HL-60 (cell line): ENCODE data around the gene CCNY.

Source experiments
- DNase-seq, 2 experiments: peaks; one replicate each; pipeline ENCODE4 v3.0.0-alpha.2; 2010 to 2020; ENCODE audit warnings: low read depth in 1 of 2, low spot score in 1 of 2
- H3K27ac ChIP-seq: fragments of 250-450 bp; sonication (Bioruptor Pico); replicated peaks from 2 replicates; pipeline ENCODE4 v1.5.1; 2020; ENCODE audit warnings: mild to moderate bottlenecking, moderate library complexity
- H3K27me3 ChIP-seq: fragments of 250-450 bp; sonication (Bioruptor Pico); 2 replicates; pipeline ENCODE4 v1.5.1; 2021; ENCODE audit warnings: mild to moderate bottlenecking, moderate library complexity; ENCODE audit not compliant: insufficient read depth, poor library complexity, severe bottlenecking
- H3K4me3 ChIP-seq: replicated peaks from 2 replicates; pipeline ENCODE4 v1.5.1; 2011; ENCODE audit warnings: mild to moderate bottlenecking, control low read depth, low read length; ENCODE audit not compliant: insufficient read depth
- GABPA ChIP-seq: IDR thresholded peaks from 2 replicates; pipeline ENCODE4 v1.6.1; 2012; ENCODE audit warnings: low read depth
- POLR2AphosphoS5 ChIP-seq: IDR thresholded peaks from 2 replicates; pipeline ENCODE4 v1.6.1; 2012; ENCODE audit warnings: low read depth
- SPI1 ChIP-seq: IDR thresholded peaks from 2 replicates; pipeline ENCODE4 v1.6.1; 2012; ENCODE audit warnings: low read depth, mild to moderate bottlenecking, borderline replicate concordance
- TF ChIP-seq, protein P1 (sequence below): IDR thresholded peaks from 2 replicates; pipeline ENCODE4 v1.6.1; 2012; ENCODE audit warnings: low read depth; ENCODE audit not compliant: insufficient replicate concordance
- TF ChIP-seq, protein P2 (sequence below): IDR thresholded peaks from one replicate; pipeline ENCODE4 v1.5.1; 2011; ENCODE audit warnings: low read length, control low read depth, inconsistent platforms; ENCODE audit not compliant: insufficient read depth

The CCNY gene

DNA sequence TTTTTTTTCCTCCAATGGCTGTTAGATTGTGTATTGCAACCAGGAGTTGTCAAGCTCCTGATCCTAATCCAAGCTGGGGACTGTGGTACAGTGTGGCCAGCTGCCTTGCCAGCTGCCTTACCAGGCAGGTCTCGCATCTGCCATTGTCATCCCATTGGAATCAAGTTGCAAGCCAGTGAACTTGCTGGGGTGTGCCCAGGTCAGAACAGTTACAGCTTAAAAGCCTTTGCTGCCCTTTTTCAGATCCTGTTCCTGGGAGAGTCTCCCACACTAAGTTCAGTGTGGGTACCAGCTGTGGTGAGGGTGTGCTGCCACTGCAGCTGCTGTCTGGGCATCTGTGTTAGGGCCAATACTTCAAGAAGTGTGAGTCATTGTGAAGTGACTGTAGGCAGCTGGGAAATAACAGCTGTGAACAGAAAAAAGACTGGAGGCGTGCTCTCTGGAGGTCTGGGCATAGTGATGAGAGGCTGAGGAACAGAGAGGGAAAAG, 72.8 kb downstream of the CCNY start:
- Histone ChIP-seq H3K27ac (no peak overlapping the region), H3K4me3 (no peak overlapping the region), H3K27me3 (no peaks in the 10 kb centered on the region)
- DNase-seq = no peak
- TF ChIP-seq, protein P1, sequence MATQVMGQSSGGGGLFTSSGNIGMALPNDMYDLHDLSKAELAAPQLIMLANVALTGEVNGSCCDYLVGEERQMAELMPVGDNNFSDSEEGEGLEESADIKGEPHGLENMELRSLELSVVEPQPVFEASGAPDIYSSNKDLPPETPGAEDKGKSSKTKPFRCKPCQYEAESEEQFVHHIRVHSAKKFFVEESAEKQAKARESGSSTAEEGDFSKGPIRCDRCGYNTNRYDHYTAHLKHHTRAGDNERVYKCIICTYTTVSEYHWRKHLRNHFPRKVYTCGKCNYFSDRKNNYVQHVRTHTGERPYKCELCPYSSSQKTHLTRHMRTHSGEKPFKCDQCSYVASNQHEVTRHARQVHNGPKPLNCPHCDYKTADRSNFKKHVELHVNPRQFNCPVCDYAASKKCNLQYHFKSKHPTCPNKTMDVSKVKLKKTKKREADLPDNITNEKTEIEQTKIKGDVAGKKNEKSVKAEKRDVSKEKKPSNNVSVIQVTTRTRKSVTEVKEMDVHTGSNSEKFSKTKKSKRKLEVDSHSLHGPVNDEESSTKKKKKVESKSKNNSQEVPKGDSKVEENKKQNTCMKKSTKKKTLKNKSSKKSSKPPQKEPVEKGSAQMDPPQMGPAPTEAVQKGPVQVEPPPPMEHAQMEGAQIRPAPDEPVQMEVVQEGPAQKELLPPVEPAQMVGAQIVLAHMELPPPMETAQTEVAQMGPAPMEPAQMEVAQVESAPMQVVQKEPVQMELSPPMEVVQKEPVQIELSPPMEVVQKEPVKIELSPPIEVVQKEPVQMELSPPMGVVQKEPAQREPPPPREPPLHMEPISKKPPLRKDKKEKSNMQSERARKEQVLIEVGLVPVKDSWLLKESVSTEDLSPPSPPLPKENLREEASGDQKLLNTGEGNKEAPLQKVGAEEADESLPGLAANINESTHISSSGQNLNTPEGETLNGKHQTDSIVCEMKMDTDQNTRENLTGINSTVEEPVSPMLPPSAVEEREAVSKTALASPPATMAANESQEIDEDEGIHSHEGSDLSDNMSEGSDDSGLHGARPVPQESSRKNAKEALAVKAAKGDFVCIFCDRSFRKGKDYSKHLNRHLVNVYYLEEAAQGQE = no peak
- TF ChIP-seq GABPA (no peak), POLR2AphosphoS5 (no peak), SPI1 (no peak)
- TF ChIP-seq, protein P2, sequence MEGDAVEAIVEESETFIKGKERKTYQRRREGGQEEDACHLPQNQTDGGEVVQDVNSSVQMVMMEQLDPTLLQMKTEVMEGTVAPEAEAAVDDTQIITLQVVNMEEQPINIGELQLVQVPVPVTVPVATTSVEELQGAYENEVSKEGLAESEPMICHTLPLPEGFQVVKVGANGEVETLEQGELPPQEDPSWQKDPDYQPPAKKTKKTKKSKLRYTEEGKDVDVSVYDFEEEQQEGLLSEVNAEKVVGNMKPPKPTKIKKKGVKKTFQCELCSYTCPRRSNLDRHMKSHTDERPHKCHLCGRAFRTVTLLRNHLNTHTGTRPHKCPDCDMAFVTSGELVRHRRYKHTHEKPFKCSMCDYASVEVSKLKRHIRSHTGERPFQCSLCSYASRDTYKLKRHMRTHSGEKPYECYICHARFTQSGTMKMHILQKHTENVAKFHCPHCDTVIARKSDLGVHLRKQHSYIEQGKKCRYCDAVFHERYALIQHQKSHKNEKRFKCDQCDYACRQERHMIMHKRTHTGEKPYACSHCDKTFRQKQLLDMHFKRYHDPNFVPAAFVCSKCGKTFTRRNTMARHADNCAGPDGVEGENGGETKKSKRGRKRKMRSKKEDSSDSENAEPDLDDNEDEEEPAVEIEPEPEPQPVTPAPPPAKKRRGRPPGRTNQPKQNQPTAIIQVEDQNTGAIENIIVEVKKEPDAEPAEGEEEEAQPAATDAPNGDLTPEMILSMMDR = no peak

DNA sequence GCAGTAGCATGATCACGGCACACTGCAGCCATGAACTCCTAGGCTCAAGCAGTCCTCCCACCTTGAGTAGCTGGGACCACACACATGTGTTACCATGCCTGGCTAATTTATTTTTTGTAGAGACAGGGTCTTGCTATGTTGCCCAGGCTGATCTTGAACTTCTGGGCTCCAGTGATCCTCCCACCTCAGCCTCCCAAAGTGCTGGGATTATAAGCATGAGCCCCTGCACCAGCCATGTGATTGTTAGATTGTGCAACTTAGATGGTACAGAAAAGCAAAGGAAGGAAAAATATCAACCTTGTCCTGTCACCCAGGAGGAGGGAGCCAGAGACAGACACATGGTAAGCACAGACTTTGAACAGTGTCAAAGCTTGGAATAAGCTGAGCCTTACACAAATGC, 73.5 kb downstream of the CCNY start:
- no peak overlapping the region for H3K27ac ChIP-seq
- H3K4me3 ChIP-seq = no peak overlapping the region
- TF ChIP-seq, protein P2 = no peak
- TF ChIP-seq POLR2AphosphoS5 (no peak), SPI1 (no peak), GABPA (no peak)
- TF ChIP-seq, protein P1 = no peak
- H3K27me3 ChIP-seq = no peaks in the 10 kb centered on the region
- DNase-seq = no peak

DNA sequence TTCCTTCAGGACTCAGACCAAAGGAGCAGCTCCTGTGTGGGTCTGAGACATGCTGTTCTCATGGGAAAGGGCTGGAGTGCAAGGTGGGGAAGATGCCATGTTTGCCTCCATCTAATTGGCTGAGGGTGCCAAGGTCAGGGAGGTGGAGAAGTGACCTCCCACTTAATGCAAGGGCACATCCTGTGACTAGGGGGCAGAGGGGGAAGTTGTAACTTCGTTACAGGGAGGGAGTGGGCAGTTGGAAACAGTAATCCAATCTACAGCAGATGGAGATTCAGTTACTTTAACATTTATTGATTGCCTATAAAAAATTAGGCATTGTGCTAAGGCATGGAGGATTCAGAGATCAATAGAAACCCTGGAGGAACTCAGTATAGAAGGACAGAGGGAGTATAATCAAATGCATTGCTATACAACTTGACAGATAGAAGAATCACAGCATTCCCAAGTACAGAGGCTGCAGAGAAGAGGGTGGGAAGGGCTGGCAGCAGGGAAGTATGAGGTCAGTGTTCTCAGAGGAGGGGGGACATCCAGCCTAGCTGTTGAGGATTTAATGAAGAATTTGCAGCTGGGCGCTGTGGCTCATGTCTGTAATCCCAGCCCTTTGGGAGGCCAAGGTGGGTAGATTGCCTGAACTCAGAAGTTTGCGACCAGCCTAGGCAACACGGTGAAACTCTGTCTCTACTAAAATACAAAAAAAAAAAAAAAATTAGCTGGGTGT, 75.9 kb downstream of the CCNY start:
- no peak for DNase-seq
- TF ChIP-seq, protein P1 = no peak
- TF ChIP-seq, protein P2 = no peak
- TF ChIP-seq SPI1 = no peak
- no peak for TF ChIP-seq POLR2AphosphoS5
- no peak for TF ChIP-seq GABPA
- no peak overlapping the region for H3K27ac ChIP-seq

More for the DNA sequence above, 75.9 kb downstream of the CCNY start:
- Histone ChIP-seq H3K27me3 (no peaks in the 10 kb centered on the region), H3K4me3 (no peak overlapping the region)
